GM18499 (cell line): ENCODE data around the gene THRAP3.

ENCODE experiments used
- ATAC-seq: cut with Tn5 transposase; IDR thresholded peaks from one replicate; pipeline ENCODE4 v1.9.1; 2021; ENCODE audit warnings: moderate number of reproducible peaks; ENCODE audit not compliant: insufficient read depth, unreplicated experiment

THRAP3 gene

DNA sequence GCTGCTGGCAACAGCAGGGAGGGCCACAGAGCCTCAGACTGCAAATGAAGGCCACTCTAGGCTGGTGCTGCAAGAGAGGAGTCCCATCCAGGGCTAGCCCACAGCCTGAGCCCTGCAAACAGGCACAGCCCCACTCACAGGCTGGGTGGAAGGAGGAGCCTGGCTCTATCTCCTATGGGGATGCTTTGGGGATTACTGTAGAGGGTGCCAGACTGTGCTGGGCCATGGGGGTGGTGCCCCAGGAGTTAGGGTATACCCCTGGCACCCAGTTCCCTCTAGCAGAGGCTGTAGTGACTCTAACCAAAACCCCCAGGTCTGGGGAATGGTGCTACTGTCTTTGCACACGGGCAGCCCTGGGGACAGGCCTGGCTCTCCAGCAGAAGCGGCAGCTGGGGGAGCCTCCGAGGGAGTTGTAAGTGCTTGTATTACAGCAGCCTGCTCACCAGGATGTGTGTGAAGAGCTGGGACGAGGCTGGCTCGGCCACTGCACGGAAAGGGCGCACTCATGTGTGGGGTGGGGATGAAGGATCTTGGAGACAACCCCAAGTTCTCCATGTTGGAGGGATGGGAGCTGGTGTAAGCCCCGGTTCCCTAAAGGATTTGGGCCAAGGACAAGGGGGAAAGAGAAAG is 122.6 kb downstream of the THRAP3 start:
- ATAC-seq, result no peak

DNA sequence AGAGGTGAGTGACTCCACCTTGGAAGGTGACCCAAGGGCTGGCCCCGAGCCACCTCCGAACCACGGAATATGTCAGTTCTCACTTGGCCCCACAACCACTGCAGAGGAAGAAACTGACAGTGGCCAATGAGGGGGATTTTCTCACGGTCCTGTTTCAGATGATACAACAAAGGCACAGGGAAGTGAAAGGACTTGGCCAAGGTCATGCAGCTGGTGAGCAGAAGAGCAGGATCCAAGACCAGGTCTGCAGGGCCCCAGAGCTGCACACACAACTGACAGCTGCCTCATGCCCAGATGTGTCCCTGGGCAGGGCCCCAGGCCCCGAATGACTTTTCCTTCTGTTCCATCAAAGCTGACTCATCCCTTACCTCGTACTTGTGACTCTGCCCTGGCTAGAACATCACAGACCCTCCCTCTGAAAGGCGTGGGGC is 125.0 kb downstream of the THRAP3 start:
- no peak for ATAC-seq

DNA sequence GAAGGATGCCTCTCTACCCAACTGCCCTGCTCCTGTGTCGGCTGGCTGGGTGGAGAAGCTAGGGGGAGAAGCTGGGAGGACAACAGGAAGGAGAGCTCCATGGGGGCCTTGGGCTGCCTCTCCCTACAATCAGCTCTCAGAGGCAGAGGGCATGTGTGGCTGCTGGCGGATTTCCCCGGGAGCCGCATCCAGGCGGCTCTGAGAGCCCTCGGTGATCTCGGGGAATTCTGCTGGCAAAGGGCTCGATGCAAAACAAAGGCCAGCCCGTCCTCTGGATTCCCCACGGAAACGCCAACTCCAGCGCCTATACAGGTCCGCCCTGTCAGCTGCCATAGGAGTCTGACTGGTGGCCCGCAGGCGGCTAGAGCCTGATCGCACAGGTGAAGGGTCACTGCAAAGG is 125.6 kb downstream of the THRAP3 start:
- ATAC-seq, result no peak

DNA sequence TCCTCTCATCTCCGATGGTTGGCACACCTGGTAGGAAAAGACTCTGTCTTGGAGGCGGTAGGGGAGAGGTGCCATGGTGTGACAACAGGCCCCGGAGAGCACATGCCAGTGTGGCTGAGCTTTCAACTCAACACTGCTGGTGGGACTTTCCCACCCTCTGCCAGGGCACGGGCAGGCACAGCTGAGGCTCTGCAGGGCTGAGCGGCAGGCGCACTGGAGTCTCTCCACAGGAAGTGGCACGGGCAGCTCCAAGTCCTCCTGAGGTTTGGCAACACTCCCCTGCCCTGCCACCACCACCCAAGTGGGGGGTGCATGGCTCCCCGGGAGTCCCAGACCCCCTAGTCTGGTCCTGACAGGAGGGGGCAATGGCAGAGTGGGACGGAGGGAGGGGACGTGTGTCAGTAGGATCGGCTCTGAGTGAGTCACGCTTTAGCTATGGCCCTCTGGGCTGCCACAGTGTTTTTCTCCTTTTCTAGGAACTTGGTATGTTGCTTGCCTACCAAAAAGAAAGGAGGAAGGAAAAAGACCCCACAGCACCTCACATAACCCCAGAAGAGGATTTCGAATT is 126.5 kb downstream of the THRAP3 start:
- no peak for ATAC-seq

DNA sequence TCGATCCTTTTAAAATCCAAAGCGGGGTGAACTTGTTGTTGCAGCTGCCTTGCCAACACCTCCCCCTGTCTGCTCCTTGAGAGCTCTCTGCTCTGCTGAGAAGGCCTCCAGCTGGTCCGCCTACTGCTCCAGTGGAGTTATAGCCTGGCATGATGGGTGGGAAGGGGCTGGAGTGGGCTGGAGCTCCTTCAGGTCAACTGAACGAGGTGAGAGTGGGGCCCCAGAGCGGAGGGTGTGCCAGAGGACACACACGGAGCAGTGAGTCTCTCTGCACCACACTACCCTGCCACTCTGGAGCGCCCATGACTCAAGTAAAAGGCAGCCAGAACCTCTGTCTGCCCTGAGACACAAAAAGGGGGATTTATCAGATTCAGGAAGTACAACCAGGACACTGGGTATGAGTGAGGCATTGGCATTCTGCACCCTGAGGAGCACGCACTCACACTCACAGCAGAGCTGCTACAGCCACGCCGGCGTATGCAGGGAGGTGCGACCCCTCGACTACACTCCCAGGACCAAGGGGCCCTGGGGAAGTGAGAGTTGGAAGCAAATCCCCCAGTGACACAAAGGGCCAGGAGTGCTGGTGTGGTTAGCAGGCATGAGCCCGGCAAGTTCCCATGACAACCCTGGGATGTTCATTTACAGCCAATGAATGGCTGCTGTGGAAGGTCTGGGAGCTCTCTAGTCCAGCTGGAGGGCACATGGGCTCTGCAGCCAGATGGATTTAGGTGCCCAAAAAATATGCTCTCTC is 127.2 kb downstream of the THRAP3 start:
- no peak for ATAC-seq

DNA sequence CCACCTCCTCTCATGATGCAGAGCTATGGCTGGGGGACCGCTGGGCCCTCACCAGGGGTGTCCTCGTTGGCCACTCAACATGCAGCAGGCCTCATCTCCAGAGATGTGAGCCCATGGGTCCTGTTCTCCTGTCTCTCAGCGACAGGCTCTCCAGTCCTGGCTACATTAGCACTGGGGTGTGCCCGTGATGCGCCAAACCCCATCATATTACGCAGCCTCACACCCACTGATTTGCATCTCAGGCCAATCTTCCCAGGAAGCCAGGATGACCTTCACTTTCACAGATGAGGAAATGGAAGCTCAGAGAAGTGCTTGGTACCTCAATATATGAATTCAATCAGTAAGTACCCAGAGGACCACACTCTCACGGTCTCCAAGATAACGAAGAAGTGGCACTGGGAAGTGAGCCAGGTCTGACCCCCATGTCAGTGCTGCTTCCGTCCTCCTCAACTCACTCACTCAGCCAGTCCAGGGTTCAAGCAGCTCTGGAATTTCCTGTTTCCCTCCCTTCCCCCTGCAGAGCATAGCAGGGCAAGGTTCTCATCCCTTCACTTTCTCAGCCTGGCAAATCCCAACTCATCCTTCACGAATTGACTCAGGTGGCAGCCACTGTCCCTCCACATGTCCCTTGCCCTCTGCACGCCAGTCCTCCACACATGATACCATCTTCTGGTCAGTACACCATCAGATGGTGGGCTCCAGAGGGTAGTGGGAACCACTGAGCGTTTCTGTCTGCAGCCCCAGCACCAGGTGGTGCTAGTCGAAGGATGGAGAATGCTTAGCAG is 128.1 kb downstream of the THRAP3 start:
- no peak for ATAC-seq

DNA sequence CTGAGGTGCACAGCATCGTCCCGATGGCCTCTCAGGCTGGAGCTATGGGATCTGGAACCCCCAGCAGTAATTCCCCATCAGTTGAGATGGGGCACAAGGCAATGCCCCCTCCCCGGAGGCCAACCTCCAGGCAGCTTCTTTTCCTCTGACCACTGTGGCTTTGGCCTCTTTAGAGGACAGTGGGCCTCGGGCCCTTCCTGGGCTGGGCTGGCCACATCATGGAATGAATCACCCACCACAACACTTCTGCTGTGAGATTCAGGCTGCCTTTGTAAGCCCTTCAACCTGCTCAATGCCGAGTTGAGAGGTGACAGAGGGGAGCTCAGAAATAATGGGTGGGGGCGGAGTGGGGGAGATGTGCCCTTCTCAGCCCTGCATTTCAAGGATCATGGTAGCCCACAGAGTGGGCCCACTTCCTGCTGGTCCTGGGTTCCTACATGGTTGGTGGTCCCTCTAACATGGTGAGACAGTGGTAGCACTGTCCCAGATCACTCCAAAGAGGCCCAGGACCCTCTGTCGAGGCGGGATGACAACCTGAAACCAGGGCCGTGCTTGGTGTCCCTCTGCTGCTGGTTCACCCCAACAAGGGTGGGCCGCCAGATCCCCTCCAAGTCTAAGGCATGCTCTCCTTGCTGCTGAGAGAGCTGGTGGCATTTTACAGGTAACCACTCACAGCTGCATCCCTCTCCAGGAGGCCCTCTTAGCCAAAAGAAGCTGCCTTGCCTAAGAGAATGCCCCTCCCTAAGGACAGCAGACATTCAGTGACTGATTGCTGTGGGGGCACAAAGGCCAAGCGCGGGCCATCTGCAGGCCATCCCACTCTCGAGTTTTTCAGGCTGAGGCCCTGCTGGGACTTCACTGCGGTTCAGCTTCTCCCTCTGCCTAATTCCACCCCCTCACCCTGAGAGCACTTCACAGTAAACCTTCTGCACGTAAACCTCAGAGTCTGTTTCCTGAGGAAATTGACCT is 129.0 kb downstream of the THRAP3 start:
- ATAC-seq, result no peak

DNA sequence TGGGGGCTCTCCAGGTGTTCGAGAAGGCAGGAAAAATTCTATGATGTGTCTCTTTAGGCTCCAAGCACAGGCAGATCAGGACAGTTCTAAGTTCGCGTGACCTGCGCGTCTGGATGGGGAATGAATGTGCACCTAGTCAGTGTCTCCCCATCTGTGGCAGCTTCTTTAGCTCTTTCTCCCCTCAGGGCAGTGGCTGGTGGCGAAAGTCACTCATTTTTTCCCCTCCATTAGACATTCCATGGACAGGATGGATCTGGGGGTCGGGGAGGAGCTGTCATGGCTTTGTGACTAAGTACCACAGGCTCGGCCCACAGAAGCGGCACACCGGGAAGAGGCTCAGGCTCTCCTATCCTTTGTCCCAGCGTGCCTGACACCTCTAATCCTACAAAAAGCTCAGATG is 130.2 kb downstream of the THRAP3 start:
- no peak for ATAC-seq
